Vagina (tissue), 2 donors: ENCODE data around the gene GABRB3. TPM values are rescaled to one million over a fixed set of nuclear protein-coding genes. Genes with fewer than 3 reads are reported as not detected.

ENCODE experiments used
- DNase-seq, 2 donors: peaks; one replicate each; pipeline ENCODE4 v3.0.0-alpha.2; 2017; ENCODE audit errors: extremely low spot score in 2 of 2
- H3K27ac ChIP-seq: fragments of 200-600 bp; sonication (generic); one replicate; pipeline ENCODE4 v1.5.1; 2019
- H3K27me3 ChIP-seq: fragments of 200-600 bp; sonication (generic); one replicate; pipeline ENCODE4 v1.5.1; 2019
- H3K36me3 ChIP-seq, 2 donors: fragments of 200-600 bp; sonication (generic); one replicate each; pipeline ENCODE4 v1.5.1; 2017 to 2019
- H3K4me1 ChIP-seq: fragments of 200-600 bp; sonication (generic); one replicate; pipeline ENCODE4 v1.5.1; 2019
- H3K4me3 ChIP-seq, 2 donors: fragments of 200-600 bp; sonication (generic); 1 replicate in 1 of 2; 2 replicates in 1 of 2; pipeline ENCODE4 v1.5.1; 2016 to 2019
- H3K9me3 ChIP-seq: fragments of 200-600 bp; sonication (generic); one replicate; pipeline ENCODE4 v1.5.1; 2019
- POLR2A ChIP-seq, 2 donors: fragments of 450-650 bp; IDR thresholded peaks; one replicate each; pipeline ENCODE4 v1.6.1; 2017; ENCODE audit warnings: antibody characterized with exemption in 2 of 2, mild to moderate bottlenecking in 2 of 2, moderate library complexity in 2 of 2
- POLR2AphosphoS5 ChIP-seq, 2 donors: sonication (generic); formaldehyde crosslinking; IDR thresholded peaks; one replicate each; pipeline ENCODE4 v1.9.0; 2017; ENCODE audit warnings: antibody characterized with exemption in 2 of 2, mild to moderate bottlenecking in 2 of 2, low read depth in 1 of 2; ENCODE audit not compliant: insufficient read depth in 1 of 2
- intact Hi-C: fragments of 100-400 bp; cut with DNase I; formaldehyde crosslinking; loops from one replicate; pipeline ENCODE4 v1.15.1; 2023
- total RNA-seq: library from RNA; depleted of rRNA; stranded (reverse); fragments of >200 nt; gene quantifications from one replicate; pipeline ENCODE4 v1.2.3, GENCODE V29; 2016
- TF ChIP-seq, protein P1 (sequence below), 3 experiments: fragments of 450-650 bp in 2 of 3; fragments of 200-600 bp in 1 of 3; sonication (generic) in 1 of 3; IDR thresholded peaks; one replicate each; pipeline ENCODE4 v1.5.1; 2017 to 2019; ENCODE audit warnings: antibody characterized with exemption in 3 of 3, mild to moderate bottlenecking in 2 of 3, moderate library complexity in 2 of 3

The GABRB3 gene
- total RNA-seq, 1 donor from 2014 or later, result not detected

DNA sequence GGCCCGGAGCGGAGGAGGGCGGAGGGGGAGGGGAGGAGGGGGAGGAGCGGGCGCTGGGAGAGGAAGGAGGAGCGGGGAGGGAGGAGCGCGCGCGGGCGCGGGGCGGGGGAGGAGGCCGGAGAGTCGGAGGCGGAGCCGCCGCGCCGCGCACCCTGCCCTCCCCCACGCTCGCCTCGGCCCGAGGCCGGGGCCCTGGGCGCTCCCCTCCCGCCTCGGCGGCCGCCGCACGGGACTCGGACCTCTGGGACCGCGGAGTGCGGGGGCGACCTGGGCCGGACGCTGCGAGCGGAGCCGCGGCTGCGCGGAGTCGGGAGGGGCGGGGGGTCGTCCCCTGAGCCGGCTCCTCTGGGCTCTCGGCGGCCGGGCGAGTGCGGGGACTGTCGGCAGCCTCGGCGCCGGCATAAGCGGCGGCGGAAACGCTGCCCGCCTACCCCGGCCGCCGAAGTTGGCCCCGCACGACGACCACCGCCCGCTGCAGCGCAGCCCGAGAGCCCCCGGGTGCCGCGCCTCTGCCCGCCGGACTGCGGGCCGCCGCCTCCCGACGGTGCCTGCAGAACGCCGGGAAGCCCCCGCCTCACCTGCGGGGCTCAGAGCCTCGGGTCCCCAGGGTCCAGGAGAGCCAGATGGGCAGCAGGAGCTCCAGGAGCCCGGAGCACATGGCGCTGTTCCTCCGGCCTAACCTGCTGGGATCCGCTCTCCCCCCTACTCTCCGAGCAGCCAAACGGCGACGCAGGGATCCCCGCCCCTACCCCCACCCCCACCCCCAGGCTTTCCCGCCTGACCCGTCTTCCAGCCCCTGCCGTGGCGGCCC is 406 bp upstream of the GABRB3 start:
- DNase-seq, result no peak
- TF ChIP-seq POLR2AphosphoS5 (IDR thresholded peaks at IDR 0.05; ENCODE audit: insufficient read depth in 1 of 2, low read depth in 1 of 2), result no peak
- TF ChIP-seq POLR2A (IDR thresholded peaks at IDR 0.05), result no peak
- TF ChIP-seq, protein P1, sequence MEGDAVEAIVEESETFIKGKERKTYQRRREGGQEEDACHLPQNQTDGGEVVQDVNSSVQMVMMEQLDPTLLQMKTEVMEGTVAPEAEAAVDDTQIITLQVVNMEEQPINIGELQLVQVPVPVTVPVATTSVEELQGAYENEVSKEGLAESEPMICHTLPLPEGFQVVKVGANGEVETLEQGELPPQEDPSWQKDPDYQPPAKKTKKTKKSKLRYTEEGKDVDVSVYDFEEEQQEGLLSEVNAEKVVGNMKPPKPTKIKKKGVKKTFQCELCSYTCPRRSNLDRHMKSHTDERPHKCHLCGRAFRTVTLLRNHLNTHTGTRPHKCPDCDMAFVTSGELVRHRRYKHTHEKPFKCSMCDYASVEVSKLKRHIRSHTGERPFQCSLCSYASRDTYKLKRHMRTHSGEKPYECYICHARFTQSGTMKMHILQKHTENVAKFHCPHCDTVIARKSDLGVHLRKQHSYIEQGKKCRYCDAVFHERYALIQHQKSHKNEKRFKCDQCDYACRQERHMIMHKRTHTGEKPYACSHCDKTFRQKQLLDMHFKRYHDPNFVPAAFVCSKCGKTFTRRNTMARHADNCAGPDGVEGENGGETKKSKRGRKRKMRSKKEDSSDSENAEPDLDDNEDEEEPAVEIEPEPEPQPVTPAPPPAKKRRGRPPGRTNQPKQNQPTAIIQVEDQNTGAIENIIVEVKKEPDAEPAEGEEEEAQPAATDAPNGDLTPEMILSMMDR (IDR thresholded peaks at IDR 0.05), result no peak
- Histone ChIP-seq H3K36me3 (no peaks in the 10 kb centered on the region), H3K4me1 (peaks cover 16% of the 10 kb centered on the region), H3K27me3 (no peaks in the 10 kb centered on the region), H3K9me3 (no peaks in the 10 kb centered on the region), H3K27ac (no peak overlapping the region), H3K4me3 (peak overlapping the region; percentile 39 to 44)
- intact Hi-C loops, result no loop called here

DNA sequence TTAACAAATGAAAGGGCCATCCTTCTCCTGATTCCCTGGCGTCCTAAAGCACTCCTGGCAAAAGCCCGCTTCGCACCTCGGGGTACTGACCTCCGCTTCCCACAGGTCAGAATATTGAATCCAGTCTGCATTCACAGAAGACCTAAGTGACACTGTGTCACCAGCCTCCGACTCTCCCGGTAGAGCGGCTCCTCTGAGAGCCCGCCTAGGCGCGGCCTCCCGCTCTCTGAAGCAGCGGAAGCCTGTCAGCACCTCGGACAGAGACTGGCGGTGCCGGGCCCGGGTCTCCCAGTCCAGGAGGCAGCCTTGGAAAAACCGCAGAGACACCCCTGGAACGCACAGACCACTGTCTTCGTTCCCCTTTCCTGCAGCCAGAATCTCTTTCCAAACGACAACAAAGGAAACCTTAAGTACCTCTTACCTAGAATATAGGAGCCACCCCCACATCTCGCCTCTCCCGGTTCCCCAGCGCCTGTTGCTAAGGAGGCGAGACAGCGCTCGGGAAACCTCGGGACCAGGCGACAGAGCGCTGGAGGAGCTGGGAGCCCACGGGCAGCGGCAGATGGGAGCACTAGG is 1.2 kb downstream of the GABRB3 start:
- peaks cover 16% of the 10 kb centered on the region for H3K4me1 ChIP-seq
- H3K27ac ChIP-seq, result no peak overlapping the region
- H3K9me3 ChIP-seq, result no peaks in the 10 kb centered on the region
- TF ChIP-seq, protein P1 (IDR thresholded peaks at IDR 0.05), result no peak
- TF ChIP-seq POLR2A (IDR thresholded peaks at IDR 0.05) (no peak), POLR2AphosphoS5 (IDR thresholded peaks at IDR 0.05; ENCODE audit: insufficient read depth in 1 of 2, low read depth in 1 of 2) (no peak)
- no peak for DNase-seq
- no peaks in the 10 kb centered on the region for H3K36me3 ChIP-seq
- H3K27me3 ChIP-seq, result no peaks in the 10 kb centered on the region
- peak overlapping the region in 1 of 2 donors; percentile 39 for H3K4me3 ChIP-seq
- intact Hi-C loops, result no loop called here

DNA sequence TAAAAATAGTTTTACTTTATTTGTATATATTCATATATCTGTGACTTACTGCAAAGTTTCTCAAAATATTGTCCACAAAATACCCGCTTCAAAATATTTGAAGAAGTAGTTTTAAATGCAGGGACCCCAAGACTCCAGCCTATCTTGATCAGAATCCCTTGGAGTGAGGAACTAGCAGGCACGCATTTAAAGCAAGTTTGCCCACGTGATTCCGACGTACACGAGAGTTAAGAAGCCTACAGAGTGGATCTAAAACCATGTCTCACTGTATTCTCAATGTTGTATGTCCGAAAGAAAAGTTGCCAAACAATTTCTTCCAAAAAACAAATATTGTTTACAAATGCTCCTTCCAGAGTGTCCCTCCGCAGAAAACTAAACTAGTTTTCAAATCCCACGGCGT is 1.7 kb downstream of the GABRB3 start:
- no peak overlapping the region for H3K27ac ChIP-seq
- no peaks in the 10 kb centered on the region for H3K9me3 ChIP-seq
- DNase-seq, result no peak
- TF ChIP-seq, protein P1 (IDR thresholded peaks at IDR 0.05), result no peak
- TF ChIP-seq POLR2A (IDR thresholded peaks at IDR 0.05) (no peak), POLR2AphosphoS5 (IDR thresholded peaks at IDR 0.05; ENCODE audit: insufficient read depth in 1 of 2, low read depth in 1 of 2) (no peak)
- no peaks in the 10 kb centered on the region for H3K27me3 ChIP-seq
- H3K4me3 ChIP-seq, result no peak overlapping the region
- H3K36me3 ChIP-seq, result no peaks in the 10 kb centered on the region
- peaks cover 16% of the 10 kb centered on the region for H3K4me1 ChIP-seq
- intact Hi-C loops, result no loop called here

DNA sequence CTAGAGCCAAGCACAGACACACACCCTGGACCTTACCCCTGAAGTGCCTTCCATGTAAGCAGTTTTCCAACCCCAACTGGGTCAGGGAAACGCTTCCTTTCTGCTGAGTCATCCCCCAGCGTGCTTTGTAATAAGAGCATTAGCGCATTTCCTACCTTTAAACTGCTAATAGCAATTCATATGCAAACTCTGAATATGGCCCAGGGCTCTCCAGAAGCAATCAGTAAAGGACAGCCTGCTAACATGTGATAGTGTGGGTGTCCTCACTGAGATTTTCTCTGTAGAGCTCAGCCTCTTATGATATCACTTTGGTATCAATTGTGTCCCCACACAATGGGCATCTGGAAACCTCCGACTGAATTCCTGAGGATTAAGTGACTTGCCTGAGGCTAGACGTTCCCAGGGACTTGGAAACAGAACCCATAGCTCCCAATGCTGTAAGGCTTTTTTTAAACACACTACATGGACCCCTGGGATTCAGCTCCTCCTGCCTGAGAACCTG is 5.6 kb downstream of the GABRB3 start:
- intact Hi-C loops, result no loop called here
- no peak for DNase-seq
- Histone ChIP-seq H3K27ac (no peak overlapping the region), H3K9me3 (no peaks in the 10 kb centered on the region), H3K4me3 (no peak overlapping the region), H3K4me1 (peaks cover 9% of the 10 kb centered on the region), H3K36me3 (no peaks in the 10 kb centered on the region), H3K27me3 (no peaks in the 10 kb centered on the region)
- TF ChIP-seq POLR2AphosphoS5 (IDR thresholded peaks at IDR 0.05; ENCODE audit: insufficient read depth in 1 of 2, low read depth in 1 of 2), result no peak

DNA sequence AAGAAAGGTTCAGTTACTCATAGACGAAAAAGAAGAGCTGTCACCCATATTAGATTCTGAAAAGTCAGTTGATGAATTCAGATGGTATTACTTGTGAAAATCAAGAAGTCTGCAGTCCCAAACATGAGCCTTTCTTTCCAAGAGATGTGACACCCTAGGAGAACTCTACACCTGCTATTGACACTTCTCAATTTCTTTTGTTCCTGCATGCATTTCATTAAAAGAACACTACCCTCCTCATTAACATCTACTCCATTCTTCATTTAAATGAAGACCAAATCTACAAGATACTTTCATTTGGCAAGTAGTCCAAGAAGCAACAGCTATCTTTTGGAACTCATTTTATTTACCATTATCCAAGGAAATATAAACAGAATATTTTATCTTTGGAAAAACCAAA is 6.6 kb downstream of the GABRB3 start:
- H3K9me3 ChIP-seq, result no peaks in the 10 kb centered on the region
- DNase-seq, result no peak
- no peaks in the 10 kb centered on the region for H3K4me1 ChIP-seq
- no peak overlapping the region for H3K4me3 ChIP-seq
- H3K27me3 ChIP-seq, result no peaks in the 10 kb centered on the region
- no peaks in the 10 kb centered on the region for H3K36me3 ChIP-seq
- intact Hi-C loops, result no loop called here
- TF ChIP-seq, protein P1 (IDR thresholded peaks at IDR 0.05), result no peak
- TF ChIP-seq POLR2AphosphoS5 (IDR thresholded peaks at IDR 0.05; ENCODE audit: insufficient read depth in 1 of 2, low read depth in 1 of 2) (no peak), POLR2A (IDR thresholded peaks at IDR 0.05) (no peak)
- no peak overlapping the region for H3K27ac ChIP-seq
